ENCODE results near the gene PRIMPOL.

The PRIMPOL gene

GRCh38 chr4:184636144-184636543, 13.4 kb upstream of the PRIMPOL start:
- Histone ChIP-seq H3K9me3 (ENCODE audit: control insufficient read depth, insufficient read depth, low read length) (no peaks in the 10 kb centered on the region), H3K27me3 (ENCODE audit: control insufficient read depth, low read length) (no peaks in the 10 kb centered on the region), H3K4me1 (ENCODE audit: control insufficient read depth, low read length) (peaks cover 3% of the 10 kb centered on the region; the same call in 1 of the 2 replicates), H3K36me3 (ENCODE audit: control insufficient read depth, low read length) (peaks cover 73% of the 10 kb centered on the region), H3K9me2 (replicated peaks; ENCODE audit: control insufficient read depth, low read length) (no peaks in the 10 kb centered on the region), H3F3A (ENCODE audit: control insufficient read depth, insufficient read depth) (0 out of 2 replicates have a peak, but pooled peaks cover 2% of the 10 kb centered on the region), H3K27ac (ENCODE audit: low read depth, low read length) (no peak overlapping the region), H3K4me3 (ENCODE audit: low read length) (no peak overlapping the region), H3K4me2 (ENCODE audit: low read length) (no peak overlapping the region), H3K79me2 (ENCODE audit: control insufficient read depth, low read length) (peaks cover 30% of the 10 kb centered on the region), H4K20me1 (ENCODE audit: control insufficient read depth, insufficient read depth, low read depth, low read length) (no peaks in the 10 kb centered on the region)
- TF ChIP-seq CTCF (IDR thresholded peaks at IDR 0.05; ENCODE audit: low read depth, low read length, poor library complexity, severe bottlenecking) (no peak), EZH2phosphoT487 (IDR thresholded peaks at IDR 0.05; ENCODE audit: borderline replicate concordance, low read length) (no peak)

- no peak overlapping the region for H3K4me2 ChIP-seq (ENCODE audit: low read length)
- H3K79me2 ChIP-seq (ENCODE audit: control insufficient read depth, low read length), result peaks cover 38% of the 10 kb centered on the region
- no peak for TF ChIP-seq EZH2phosphoT487 (IDR thresholded peaks at IDR 0.05; ENCODE audit: borderline replicate concordance, low read length)
- no peak for TF ChIP-seq CTCF (IDR thresholded peaks at IDR 0.05; ENCODE audit: low read depth, low read length, poor library complexity, severe bottlenecking)
- peaks cover 9% of the 10 kb centered on the region for H3K4me1 ChIP-seq (ENCODE audit: control insufficient read depth, low read length)
- no peaks in the 10 kb centered on the region for H3K9me3 ChIP-seq (ENCODE audit: control insufficient read depth, insufficient read depth, low read length)
- no peaks in the 10 kb centered on the region for H3K27me3 ChIP-seq (ENCODE audit: control insufficient read depth, low read length)
- H3K36me3 ChIP-seq (ENCODE audit: control insufficient read depth, low read length), result peaks cover 72% of the 10 kb centered on the region
- H4K20me1 ChIP-seq (ENCODE audit: control insufficient read depth, insufficient read depth, low read depth, low read length), result no peaks in the 10 kb centered on the region
- H3K9me2 ChIP-seq (replicated peaks; ENCODE audit: control insufficient read depth, low read length), result no peaks in the 10 kb centered on the region
- H3F3A ChIP-seq (ENCODE audit: control insufficient read depth, insufficient read depth), result 0 out of 2 replicates have a peak, but pooled peaks cover 2% of the 10 kb centered on the region
- H3K4me3 ChIP-seq (ENCODE audit: low read length), result no peak overlapping the region
- no peak overlapping the region for H3K27ac ChIP-seq (ENCODE audit: low read depth, low read length)
Measured at GRCh38 chr4:184636897-184637296, 12.6 kb upstream of the PRIMPOL start.

DNA sequence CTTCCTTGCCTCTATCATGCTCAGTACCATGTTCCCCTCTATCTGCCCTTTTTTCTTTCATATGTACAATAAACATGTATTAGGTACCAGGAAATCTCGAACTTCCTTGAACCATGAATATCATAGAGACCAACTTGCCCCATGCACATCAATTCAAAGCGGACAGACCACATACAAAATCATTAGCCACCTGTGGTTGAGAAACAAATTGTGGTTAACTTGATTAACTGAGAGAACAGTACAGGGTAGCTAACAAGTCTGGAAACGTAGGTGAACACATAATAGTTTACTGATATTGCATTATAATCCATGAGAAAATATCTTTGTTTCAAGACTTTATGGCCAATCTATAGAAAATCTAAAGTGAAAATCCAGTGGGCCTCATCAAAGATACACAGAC, 8.5 kb upstream of the PRIMPOL start:
- Histone ChIP-seq H3K27me3 (ENCODE audit: control insufficient read depth, low read length) (no peaks in the 10 kb centered on the region), H3K9me3 (ENCODE audit: control insufficient read depth, insufficient read depth, low read length) (no peaks in the 10 kb centered on the region), H3K4me1 (ENCODE audit: control insufficient read depth, low read length) (peaks cover 18% of the 10 kb centered on the region), H3F3A (ENCODE audit: control insufficient read depth, insufficient read depth) (0 out of 2 replicates have a peak, but pooled peaks cover 2% of the 10 kb centered on the region), H3K79me2 (ENCODE audit: control insufficient read depth, low read length) (peaks cover 72% of the 10 kb centered on the region), H3K4me2 (ENCODE audit: low read length) (no peak overlapping the region), H3K36me3 (ENCODE audit: control insufficient read depth, low read length) (peaks cover 62% of the 10 kb centered on the region), H3K9me2 (replicated peaks; ENCODE audit: control insufficient read depth, low read length) (no peaks in the 10 kb centered on the region), H3K27ac (ENCODE audit: low read depth, low read length) (no peak overlapping the region), H3K4me3 (ENCODE audit: low read length) (no peak overlapping the region), H4K20me1 (ENCODE audit: control insufficient read depth, insufficient read depth, low read depth, low read length) (peaks cover 4% of the 10 kb centered on the region; the same call in 1 of the 2 replicates)
- TF ChIP-seq CTCF (IDR thresholded peaks at IDR 0.05; ENCODE audit: low read depth, low read length, poor library complexity, severe bottlenecking) (no peak), EZH2phosphoT487 (IDR thresholded peaks at IDR 0.05; ENCODE audit: borderline replicate concordance, low read length) (no peak)

Measured in DOHH2 (cell line).